Osteocyte (in vitro differentiated cells): ENCODE measurements around the gene CKB. TPM values are rescaled to one million over a fixed set of nuclear protein-coding genes. Genes with fewer than 3 reads are reported as not detected.

ENCODE experiments used
- DNase-seq: peaks from one replicate; pipeline ENCODE4 v3.0.0; 2021; ENCODE audit warnings: mixed read lengths; ENCODE audit not compliant: unreplicated experiment; ENCODE audit errors: extremely low spot score
- H3K27ac Mint-ChIP-seq: one replicate; pipeline ENCODE4 v1.8.0; 2021; ENCODE audit warnings: mild to moderate bottlenecking, mixed read lengths; ENCODE audit not compliant: unreplicated experiment
- H3K27me3 Mint-ChIP-seq: one replicate; pipeline ENCODE4 v1.8.0; 2021; ENCODE audit warnings: mixed read lengths; ENCODE audit not compliant: unreplicated experiment
- H3K36me3 Mint-ChIP-seq: one replicate; pipeline ENCODE4 v1.8.0; 2021; ENCODE audit warnings: mixed read lengths; ENCODE audit not compliant: unreplicated experiment
- H3K4me1 Mint-ChIP-seq: one replicate; pipeline ENCODE4 v1.8.0; 2021; ENCODE audit warnings: mixed read lengths; ENCODE audit not compliant: unreplicated experiment
- H3K4me3 Mint-ChIP-seq: one replicate; pipeline ENCODE4 v1.8.0; 2021; ENCODE audit warnings: mild to moderate bottlenecking, moderate library complexity, mixed read lengths; ENCODE audit not compliant: unreplicated experiment
- H3K9me3 Mint-ChIP-seq: one replicate; pipeline ENCODE4 v1.8.0; 2021; ENCODE audit warnings: mixed read lengths; ENCODE audit not compliant: unreplicated experiment
- total RNA-seq: library from RNA; stranded (reverse); gene quantifications from 2 replicates; pipeline ENCODE4 v1.2.1, GENCODE V29; 2021
- TF ChIP-seq, protein P1 (sequence below): fragments of 200-600 bp; sonication (generic); IDR thresholded peaks from 2 replicates; pipeline ENCODE4 v1.5.0; 2021; ENCODE audit warnings: antibody characterized with exemption, mild to moderate bottlenecking, moderate library complexity

CKB gene
- total RNA-seq, 1 donor from 2014 or later: 25.4 TPM

DNA sequence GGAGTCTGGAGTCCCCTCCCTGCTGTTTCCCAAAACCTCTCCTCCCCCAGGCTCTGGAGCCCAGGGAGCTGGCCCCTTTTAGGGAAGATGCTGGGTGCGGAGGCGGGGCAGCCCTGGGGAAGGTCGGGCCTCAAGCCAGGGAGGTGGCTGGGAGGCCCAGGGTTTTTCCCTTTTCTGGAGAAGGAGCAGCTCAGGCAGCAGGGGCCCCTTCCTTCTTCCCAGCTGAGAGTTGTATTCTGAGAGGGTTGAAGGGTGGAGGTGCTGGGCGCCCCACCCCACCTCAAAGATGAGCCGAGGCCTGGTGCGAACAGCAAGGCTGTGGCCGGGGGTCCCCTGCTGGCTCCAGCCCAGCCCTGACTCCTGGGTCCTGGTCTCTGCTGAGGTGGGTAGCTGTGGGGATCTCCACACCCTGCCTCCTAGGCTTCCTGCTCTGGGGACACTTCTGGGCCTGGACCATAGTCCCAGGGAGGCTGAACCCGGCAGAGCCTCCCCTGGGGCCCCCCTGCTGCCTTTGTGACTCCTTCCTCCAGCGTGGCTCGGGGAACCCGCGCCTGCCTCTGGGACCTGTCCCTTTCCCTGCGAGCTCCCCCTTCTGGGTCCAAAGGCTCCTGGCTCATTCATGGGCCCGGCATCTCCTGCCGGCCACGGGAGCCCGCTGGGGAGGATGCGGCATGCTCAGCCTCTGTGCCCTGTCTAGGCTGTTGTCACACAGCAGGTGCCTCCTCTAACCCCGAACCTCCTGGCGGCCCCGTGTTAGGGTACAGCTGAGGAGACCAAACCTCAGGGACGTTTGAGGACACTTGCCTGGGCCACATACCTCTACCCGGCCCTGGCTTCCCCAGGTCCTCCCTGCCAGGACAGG, 10.7 kb upstream of the CKB start:
- H3K36me3 Mint-ChIP-seq: no peaks in the 10 kb centered on the region

DNA sequence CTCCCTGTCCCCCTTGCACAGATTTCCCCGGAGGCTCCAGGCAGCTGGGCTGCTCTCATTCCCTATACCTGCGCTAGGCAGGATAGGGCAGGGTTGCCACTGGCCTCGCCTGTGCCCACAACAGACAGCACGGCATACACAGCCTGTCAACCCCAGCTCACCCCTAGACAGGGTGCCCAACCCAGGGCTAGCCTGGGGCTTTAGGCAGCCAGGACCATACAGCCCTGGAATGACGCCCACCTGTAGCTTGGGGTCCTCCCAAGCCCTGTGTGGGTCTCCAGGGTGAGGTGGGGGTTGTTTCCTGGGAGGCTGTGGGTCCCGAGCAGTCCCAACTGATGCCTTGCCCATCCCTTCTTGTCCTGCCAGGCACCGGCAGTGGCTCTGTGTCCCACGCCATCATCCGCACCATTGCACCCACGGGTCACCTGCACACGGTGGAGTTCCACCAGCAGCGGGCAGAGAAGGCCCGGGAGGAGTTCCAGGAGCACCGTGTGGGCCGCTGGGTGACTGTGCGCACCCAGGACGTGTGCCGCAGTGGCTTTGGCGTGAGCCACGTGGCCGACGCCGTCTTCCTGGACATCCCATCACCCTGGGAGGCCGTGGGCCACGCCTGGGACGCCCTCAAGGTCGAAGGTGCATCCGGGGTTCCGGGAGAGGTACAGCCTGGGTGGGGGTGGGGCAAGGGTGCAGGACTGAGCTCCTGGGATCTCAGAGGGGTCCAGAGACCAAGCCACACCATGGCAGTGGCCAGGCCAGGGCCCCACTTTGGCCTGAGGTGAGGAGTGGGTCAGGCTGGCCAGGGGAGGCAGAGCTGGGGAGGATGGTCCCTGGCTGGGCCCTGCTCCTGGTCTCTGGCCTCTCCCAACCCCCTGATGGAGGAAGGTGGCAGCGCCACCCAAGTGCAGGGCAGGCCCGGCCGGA, 9.8 kb upstream of the CKB start:
- no peak for DNase-seq
- Mint-ChIP-seq H3K9me3 (no peaks in the 10 kb centered on the region), H3K36me3 (no peaks in the 10 kb centered on the region), H3K4me3 (no peak overlapping the region), H3K4me1 (peaks cover 33% of the 10 kb centered on the region), H3K27me3 (no peaks in the 10 kb centered on the region), H3K27ac (no peak overlapping the region)
- TF ChIP-seq, protein P1, sequence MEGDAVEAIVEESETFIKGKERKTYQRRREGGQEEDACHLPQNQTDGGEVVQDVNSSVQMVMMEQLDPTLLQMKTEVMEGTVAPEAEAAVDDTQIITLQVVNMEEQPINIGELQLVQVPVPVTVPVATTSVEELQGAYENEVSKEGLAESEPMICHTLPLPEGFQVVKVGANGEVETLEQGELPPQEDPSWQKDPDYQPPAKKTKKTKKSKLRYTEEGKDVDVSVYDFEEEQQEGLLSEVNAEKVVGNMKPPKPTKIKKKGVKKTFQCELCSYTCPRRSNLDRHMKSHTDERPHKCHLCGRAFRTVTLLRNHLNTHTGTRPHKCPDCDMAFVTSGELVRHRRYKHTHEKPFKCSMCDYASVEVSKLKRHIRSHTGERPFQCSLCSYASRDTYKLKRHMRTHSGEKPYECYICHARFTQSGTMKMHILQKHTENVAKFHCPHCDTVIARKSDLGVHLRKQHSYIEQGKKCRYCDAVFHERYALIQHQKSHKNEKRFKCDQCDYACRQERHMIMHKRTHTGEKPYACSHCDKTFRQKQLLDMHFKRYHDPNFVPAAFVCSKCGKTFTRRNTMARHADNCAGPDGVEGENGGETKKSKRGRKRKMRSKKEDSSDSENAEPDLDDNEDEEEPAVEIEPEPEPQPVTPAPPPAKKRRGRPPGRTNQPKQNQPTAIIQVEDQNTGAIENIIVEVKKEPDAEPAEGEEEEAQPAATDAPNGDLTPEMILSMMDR: no peak

More for the DNA sequence above, 10.7 kb upstream of the CKB start:
- Mint-ChIP-seq H3K4me3 (no peak overlapping the region), H3K27me3 (no peaks in the 10 kb centered on the region), H3K4me1 (peaks cover 25% of the 10 kb centered on the region), H3K27ac (no peak overlapping the region), H3K9me3 (no peaks in the 10 kb centered on the region)
- TF ChIP-seq, protein P1: no peak
- DNase-seq: no peak

DNA sequence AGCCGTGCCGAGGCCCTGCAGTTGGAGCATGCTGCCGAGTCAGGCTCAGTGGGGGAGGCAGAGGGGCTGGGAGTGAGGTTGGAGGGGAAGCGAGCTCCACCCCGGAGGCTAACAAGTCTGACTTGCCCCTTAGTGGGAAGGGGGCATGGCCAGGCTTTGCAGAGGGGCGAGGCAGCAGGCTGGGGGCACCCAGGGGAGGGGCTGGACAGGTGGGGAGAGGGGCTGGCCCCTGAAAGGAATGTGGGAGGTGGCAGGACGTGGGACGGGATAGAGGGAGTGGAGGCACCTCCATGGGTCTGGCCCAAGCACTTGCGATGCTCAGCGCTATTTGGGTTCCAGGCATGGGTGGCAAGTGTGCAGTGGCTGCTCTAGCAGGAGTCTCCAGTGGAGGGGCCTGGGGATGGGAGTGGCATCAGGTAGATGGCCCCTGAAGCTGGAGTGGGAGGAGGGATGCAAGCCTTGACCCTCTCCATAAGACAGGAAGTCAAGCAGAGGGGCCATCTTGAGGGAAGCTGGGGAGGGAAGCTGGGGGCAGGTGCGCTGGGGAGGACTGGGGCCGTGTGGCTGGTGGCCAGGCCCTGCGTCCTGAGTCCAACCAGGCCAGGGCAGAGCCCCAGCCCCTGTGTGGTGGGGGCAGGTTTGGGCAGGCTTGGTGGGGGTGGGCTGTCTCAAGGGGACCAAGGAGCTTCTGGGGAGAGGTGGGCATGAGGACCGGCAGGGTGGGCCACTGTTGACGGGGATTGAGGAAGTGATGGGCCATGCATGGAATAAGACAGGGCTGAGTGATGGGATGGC, 9.0 kb upstream of the CKB start:
- no peaks in the 10 kb centered on the region for H3K36me3 Mint-ChIP-seq
- DNase-seq: no peak

DNA sequence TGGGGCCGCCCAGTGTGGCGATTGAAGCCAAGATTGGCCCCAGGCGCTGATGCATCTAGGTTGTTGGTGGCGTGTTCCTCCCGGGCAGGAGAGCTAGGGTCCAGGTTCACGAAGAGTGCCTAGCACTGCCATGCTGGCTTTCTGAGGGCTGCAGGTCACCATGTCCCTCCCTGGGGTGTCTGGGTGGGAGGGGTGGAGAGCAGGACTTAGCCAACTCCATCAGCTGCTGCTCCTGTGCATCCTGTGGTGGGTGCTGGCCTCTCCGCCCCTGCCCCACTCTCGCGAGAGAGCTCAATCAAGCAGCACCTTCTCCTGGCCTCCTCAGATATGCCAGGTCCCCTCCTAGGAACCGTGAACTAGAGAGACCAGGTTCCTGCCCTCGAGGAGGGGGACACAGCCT, 8.2 kb upstream of the CKB start:
- H3K27me3 Mint-ChIP-seq: no peaks in the 10 kb centered on the region
- no peaks in the 10 kb centered on the region for H3K36me3 Mint-ChIP-seq
- no peak overlapping the region for H3K4me3 Mint-ChIP-seq
- H3K9me3 Mint-ChIP-seq: no peaks in the 10 kb centered on the region
- no peak overlapping the region for H3K27ac Mint-ChIP-seq
- DNase-seq: no peak
- TF ChIP-seq, protein P1: no peak
- peaks cover 31% of the 10 kb centered on the region for H3K4me1 Mint-ChIP-seq

More for the DNA sequence above, 9.0 kb upstream of the CKB start:
- TF ChIP-seq, protein P1: no peak
- Mint-ChIP-seq H3K4me1 (peaks cover 31% of the 10 kb centered on the region), H3K4me3 (peak overlapping the region; percentile 32), H3K27me3 (no peaks in the 10 kb centered on the region), H3K9me3 (no peaks in the 10 kb centered on the region), H3K27ac (no peak overlapping the region)
